DND-41 (cell line): ENCODE results near the gene UPP1.

Experiments
- ATAC-seq: fragments of 200-7000 bp; cut with Tn5 transposase; 3 replicates; pipeline ENCODE4 v1.9.1; 2021; ENCODE audit warnings: low read depth; ENCODE audit not compliant: insufficient read depth
- DNase-seq: peaks from one replicate; pipeline ENCODE4 v3.0.0-alpha.2; 2020
- H2AFZ ChIP-seq: 2 replicates; pipeline ENCODE4 v1.6.0; 2012; ENCODE audit warnings: low read depth, low read length
- H3K27ac ChIP-seq: 2 replicates; pipeline ENCODE4 v1.5.1; 2012; ENCODE audit warnings: low read length, inconsistent platforms
- H3K27me3 ChIP-seq: fragments of 200-600 bp; sonication (generic); 2 replicates; pipeline ENCODE4 v1.6.0; 2012; ENCODE audit warnings: low read length, mild to moderate bottlenecking, inconsistent platforms; ENCODE audit not compliant: insufficient read depth, poor library complexity
- H3K36me3 ChIP-seq: 2 replicates; pipeline ENCODE4 v1.5.1; 2012; ENCODE audit warnings: low read length, inconsistent platforms; ENCODE audit not compliant: insufficient read depth
- H3K4me1 ChIP-seq: 2 replicates; pipeline ENCODE4 v1.5.1; 2012; ENCODE audit warnings: mild to moderate bottlenecking, low read length; ENCODE audit not compliant: insufficient read depth
- H3K4me2 ChIP-seq: 2 replicates; pipeline ENCODE4 v1.6.0; 2012; ENCODE audit warnings: mild to moderate bottlenecking, moderate library complexity, low read length, inconsistent platforms; ENCODE audit not compliant: insufficient read depth
- H3K4me3 ChIP-seq, 2 experiments: fragments of 200-600 bp in 1 of 2; shearing (Covaris generic) in 1 of 2; 2 replicates each; pipeline ENCODE4 v1.5.1; 2012 to 2016; ENCODE audit warnings: inconsistent platforms in 2 of 2, low read length in 2 of 2, mild to moderate bottlenecking in 2 of 2, low read depth in 1 of 2, moderate library complexity in 1 of 2
- H3K79me2 ChIP-seq: 2 replicates; pipeline ENCODE4 v1.6.0; 2012; ENCODE audit warnings: low read length, inconsistent platforms; ENCODE audit not compliant: insufficient read depth
- H3K9ac ChIP-seq: 2 replicates; pipeline ENCODE4 v1.6.0; 2012; ENCODE audit warnings: low read depth, mild to moderate bottlenecking, inconsistent platforms, low read length, moderate library complexity
- H3K9me3 ChIP-seq: 2 replicates; pipeline ENCODE4 v1.5.1; 2012; ENCODE audit warnings: low read length, moderate library complexity, mild to moderate bottlenecking, inconsistent platforms; ENCODE audit not compliant: insufficient read depth, severe bottlenecking
- H4K20me1 ChIP-seq: 2 replicates; pipeline ENCODE4 v1.6.0; 2012; ENCODE audit warnings: low read length; ENCODE audit not compliant: insufficient read depth
- EZH2 ChIP-seq: IDR thresholded peaks from 3 replicates; pipeline ENCODE4 v1.6.1; 2012; ENCODE audit warnings: borderline replicate concordance, low read depth, mild to moderate bottlenecking, moderate library complexity, low read length, inconsistent platforms; ENCODE audit not compliant: severe bottlenecking
- TF ChIP-seq, protein P1 (sequence below): IDR thresholded peaks from 2 replicates; pipeline ENCODE4 v1.5.1; 2012; ENCODE audit warnings: borderline replicate concordance, low read length, moderate library complexity, mild to moderate bottlenecking; ENCODE audit not compliant: poor library complexity, severe bottlenecking; ENCODE audit errors: extremely low read depth

UPP1 gene

DNA sequence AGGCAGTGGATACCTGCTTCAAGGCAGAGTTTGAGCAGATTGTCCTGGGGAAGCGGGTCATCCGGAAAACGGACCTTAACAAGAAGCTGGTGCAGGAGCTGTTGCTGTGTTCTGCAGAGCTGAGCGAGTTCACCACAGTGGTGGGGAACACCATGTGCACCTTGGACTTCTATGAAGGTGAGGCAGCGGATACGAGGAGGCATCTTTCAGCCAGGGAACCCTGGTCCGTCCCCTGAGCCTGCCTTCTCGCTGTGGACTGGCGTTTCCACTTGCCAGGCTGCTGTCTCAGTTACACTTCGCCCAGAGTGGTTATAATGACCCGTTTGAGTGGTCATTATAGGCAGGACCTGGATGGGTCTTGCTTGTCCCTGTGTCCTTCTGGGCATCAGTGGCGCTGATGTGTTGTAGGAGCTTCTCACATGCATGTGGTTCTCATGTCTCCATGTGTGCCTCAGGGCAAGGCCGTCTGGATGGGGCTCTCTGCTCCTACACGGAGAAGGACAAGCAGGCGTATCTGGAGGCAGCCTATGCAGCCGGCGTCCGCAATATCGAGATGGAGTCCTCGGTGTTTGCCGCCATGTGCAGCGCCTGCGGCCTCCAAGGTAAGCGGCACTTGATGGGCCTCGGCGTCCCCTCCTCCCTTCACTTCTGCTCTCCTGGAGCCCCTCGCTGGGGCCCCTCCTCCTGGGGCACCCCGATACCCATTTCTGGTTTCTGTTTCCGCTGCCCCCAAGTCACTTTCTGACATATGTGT, 18.0 kb downstream of the UPP1 start:
- Histone ChIP-seq H4K20me1 (no peaks in the 10 kb centered on the region), H3K27ac (no peak overlapping the region)

GRCh38 chr7:48107926-48108472, 18.9 kb downstream of the UPP1 start:
- Histone ChIP-seq H3K9ac (no peak overlapping the region), H3K36me3 (no peaks in the 10 kb centered on the region), H2AFZ (no peak overlapping the region), H3K4me1 (no peaks in the 10 kb centered on the region), H3K4me2 (no peak overlapping the region), H3K9me3 (no peaks in the 10 kb centered on the region), H3K27me3 (no peaks in the 10 kb centered on the region), H4K20me1 (no peaks in the 10 kb centered on the region), H3K79me2 (no peaks in the 10 kb centered on the region), H3K4me3 (no peak overlapping the region), H3K27ac (no peak overlapping the region)
- DNase-seq (no peak), ATAC-seq (no peak)
- TF ChIP-seq, protein P1, sequence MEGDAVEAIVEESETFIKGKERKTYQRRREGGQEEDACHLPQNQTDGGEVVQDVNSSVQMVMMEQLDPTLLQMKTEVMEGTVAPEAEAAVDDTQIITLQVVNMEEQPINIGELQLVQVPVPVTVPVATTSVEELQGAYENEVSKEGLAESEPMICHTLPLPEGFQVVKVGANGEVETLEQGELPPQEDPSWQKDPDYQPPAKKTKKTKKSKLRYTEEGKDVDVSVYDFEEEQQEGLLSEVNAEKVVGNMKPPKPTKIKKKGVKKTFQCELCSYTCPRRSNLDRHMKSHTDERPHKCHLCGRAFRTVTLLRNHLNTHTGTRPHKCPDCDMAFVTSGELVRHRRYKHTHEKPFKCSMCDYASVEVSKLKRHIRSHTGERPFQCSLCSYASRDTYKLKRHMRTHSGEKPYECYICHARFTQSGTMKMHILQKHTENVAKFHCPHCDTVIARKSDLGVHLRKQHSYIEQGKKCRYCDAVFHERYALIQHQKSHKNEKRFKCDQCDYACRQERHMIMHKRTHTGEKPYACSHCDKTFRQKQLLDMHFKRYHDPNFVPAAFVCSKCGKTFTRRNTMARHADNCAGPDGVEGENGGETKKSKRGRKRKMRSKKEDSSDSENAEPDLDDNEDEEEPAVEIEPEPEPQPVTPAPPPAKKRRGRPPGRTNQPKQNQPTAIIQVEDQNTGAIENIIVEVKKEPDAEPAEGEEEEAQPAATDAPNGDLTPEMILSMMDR, result no peak
- no peak for TF ChIP-seq EZH2

More for the DNA sequence above, 18.0 kb downstream of the UPP1 start:
- ATAC-seq, result no peak
- H3K27me3 ChIP-seq, result no peaks in the 10 kb centered on the region
- H3K4me2 ChIP-seq, result no peak overlapping the region
- H3K9me3 ChIP-seq, result no peaks in the 10 kb centered on the region
- H3K36me3 ChIP-seq, result no peaks in the 10 kb centered on the region
- H3K9ac ChIP-seq, result no peak overlapping the region
- no peak overlapping the region for H2AFZ ChIP-seq
- TF ChIP-seq, protein P1, result no peak
- no peak for TF ChIP-seq EZH2
- H3K79me2 ChIP-seq, result no peaks in the 10 kb centered on the region
- no peak overlapping the region for H3K4me3 ChIP-seq
- no peaks in the 10 kb centered on the region for H3K4me1 ChIP-seq
- no peak for DNase-seq

DNA sequence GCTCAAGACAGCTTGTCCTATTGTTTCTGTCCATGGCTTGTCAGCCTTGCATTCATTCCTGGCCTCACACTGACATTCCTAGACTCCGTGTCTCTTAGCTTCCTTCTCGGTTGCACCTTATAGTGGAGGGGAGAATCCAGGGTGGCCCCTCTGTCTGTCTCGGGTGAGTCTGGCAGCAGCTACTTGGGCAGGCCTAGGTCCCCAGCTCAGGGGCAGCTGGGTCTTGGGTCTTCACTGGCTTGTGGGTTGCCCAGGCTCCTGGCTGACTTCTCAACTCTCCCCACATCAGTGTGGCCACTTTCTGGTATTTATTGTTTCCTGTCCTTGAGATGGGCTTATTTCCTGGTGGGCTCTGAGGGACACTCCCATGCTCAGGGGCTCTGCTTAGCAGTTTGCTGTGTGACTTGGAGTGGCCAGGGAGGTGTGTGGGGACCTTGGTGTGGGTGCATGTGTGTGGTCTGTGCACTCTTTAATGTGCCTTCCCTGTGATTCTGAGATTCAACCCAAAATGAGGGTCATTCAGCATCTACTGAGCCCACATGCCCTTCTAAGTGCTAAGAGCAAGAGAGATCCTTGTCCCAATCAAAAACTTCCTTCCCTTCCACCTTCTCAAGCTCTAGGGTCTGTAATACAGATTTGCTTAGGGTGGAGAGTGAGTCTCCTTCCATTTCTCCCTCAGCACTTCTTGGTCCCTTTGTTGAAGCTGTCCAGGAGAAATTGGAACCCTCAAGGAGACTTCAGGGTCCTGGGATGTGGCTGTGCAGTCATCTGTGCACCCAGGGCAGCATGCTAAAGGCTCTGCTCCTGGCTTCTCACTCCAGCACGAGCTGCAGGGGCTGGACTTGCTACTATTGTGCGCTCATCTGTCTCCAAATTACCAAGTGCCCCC, 20.1 kb downstream of the UPP1 start:
- Histone ChIP-seq H3K27me3 (no peaks in the 10 kb centered on the region), H3K27ac (no peak overlapping the region), H3K4me1 (no peaks in the 10 kb centered on the region), H3K36me3 (no peaks in the 10 kb centered on the region), H3K9ac (no peak overlapping the region), H3K4me3 (no peak overlapping the region), H4K20me1 (no peaks in the 10 kb centered on the region), H3K9me3 (no peaks in the 10 kb centered on the region), H3K4me2 (no peak overlapping the region), H2AFZ (no peak overlapping the region), H3K79me2 (no peaks in the 10 kb centered on the region)
- ATAC-seq, result no peak
- TF ChIP-seq, protein P1, result no peak
- TF ChIP-seq EZH2, result no peak
- DNase-seq, result no peak
